OCI-LY1 (cell line): ENCODE measurements around the gene TNFRSF12A.

Source experiments
- H2AFZ ChIP-seq: fragments of 200-600 bp; sonication (generic), shearing (Covaris generic); 2 replicates; pipeline ENCODE4 v1.6.0; 2014; ENCODE audit warnings: antibody characterized with exemption, mild to moderate bottlenecking, low read length
- H3F3A ChIP-seq: fragments of 200-600 bp; sonication (generic), shearing (Covaris generic); 2 replicates; pipeline ENCODE4 v1.6.0; 2014; ENCODE audit warnings: mild to moderate bottlenecking, antibody characterized with exemption, low read length, moderate library complexity; ENCODE audit not compliant: insufficient read depth
- H3K27ac ChIP-seq: fragments of 200-600 bp; sonication (generic); 2 replicates; pipeline ENCODE4 v1.5.1; 2014; ENCODE audit warnings: low read length, mixed run types, mild to moderate bottlenecking, low read depth; ENCODE audit not compliant: poor library complexity, severe bottlenecking
- H3K27me3 ChIP-seq: fragments of 200-600 bp; sonication (generic); 2 replicates; pipeline ENCODE4 v1.6.0; 2014; ENCODE audit warnings: antibody characterized with exemption, mild to moderate bottlenecking, low read length, moderate library complexity; ENCODE audit not compliant: insufficient read depth
- H3K36me3 ChIP-seq: fragments of 200-600 bp; sonication (generic); 2 replicates; pipeline ENCODE4 v1.6.1; 2014; ENCODE audit warnings: mild to moderate bottlenecking, antibody characterized with exemption, low read length, moderate library complexity, mixed read lengths; ENCODE audit not compliant: insufficient read depth
- H3K4me1 ChIP-seq: fragments of 200-600 bp; sonication (generic); 2 replicates; pipeline ENCODE4 v1.5.1; 2014; ENCODE audit warnings: mild to moderate bottlenecking, low read length, moderate library complexity; ENCODE audit not compliant: insufficient read depth, severe bottlenecking
- H3K4me2 ChIP-seq: fragments of 200-600 bp; sonication (generic), shearing (Covaris generic); 2 replicates; pipeline ENCODE4 v1.6.1; 2014; ENCODE audit warnings: low read length
- H3K4me3 ChIP-seq: fragments of 200-600 bp; sonication (generic); 2 replicates; pipeline ENCODE4 v1.5.1; 2014; ENCODE audit warnings: low read length, low read depth, mild to moderate bottlenecking, mixed read lengths; ENCODE audit not compliant: poor library complexity, severe bottlenecking
- H3K79me2 ChIP-seq: fragments of 200-600 bp; shearing (Covaris generic); 2 replicates; pipeline ENCODE4 v1.6.1; 2016; ENCODE audit warnings: mixed run types, low read length, mixed read lengths; ENCODE audit not compliant: insufficient read depth
- H3K9ac ChIP-seq: fragments of 200-600 bp; sonication (generic), shearing (Covaris generic); 2 replicates; pipeline ENCODE4 v1.6.1; 2014; ENCODE audit warnings: mild to moderate bottlenecking, low read length, mixed read lengths
- H3K9me2 ChIP-seq: fragments of 200-600 bp; sonication (generic), shearing (Covaris generic); 2 replicates; pipeline ENCODE4 v1.6.1; 2014; ENCODE audit warnings: low read depth, mild to moderate bottlenecking, low read length, mixed read lengths
- H3K9me3 ChIP-seq: fragments of 200-600 bp; shearing (Covaris generic); 2 replicates; pipeline ENCODE4 v1.6.1; 2014; ENCODE audit warnings: low read length, mixed read lengths
- H4K20me1 ChIP-seq: fragments of 200-600 bp; sonication (generic), shearing (Covaris generic); 2 replicates; pipeline ENCODE4 v1.6.0; 2016; ENCODE audit warnings: mild to moderate bottlenecking, low read length; ENCODE audit not compliant: insufficient read depth
- CTCF ChIP-seq: fragments of 200-600 bp; sonication (generic), shearing (Covaris generic); IDR thresholded peaks from 2 replicates; pipeline ENCODE4 v1.5.1; 2017; ENCODE audit warnings: mild to moderate bottlenecking, antibody characterized with exemption, low read length, moderate library complexity, mixed read lengths
- EZH2 ChIP-seq: fragments of 200-600 bp; sonication (generic), shearing (Covaris generic); IDR thresholded peaks from 2 replicates; pipeline ENCODE4 v1.8.0; 2017; ENCODE audit warnings: borderline replicate concordance, mixed run types, mild to moderate bottlenecking, antibody characterized with exemption, low read length, moderate library complexity, mixed read lengths

TNFRSF12A gene

GRCh38 chr16:3057181-3058138 lies 37.3 kb downstream of the TNFRSF12A start:
- Histone ChIP-seq H3K4me2 (no peak overlapping the region), H3K4me1 (peaks cover 20% of the 10 kb centered on the region), H3K9me3 (no peaks in the 10 kb centered on the region), H3K9me2 (no peaks in the 10 kb centered on the region), H2AFZ (no peak overlapping the region), H3K36me3 (no peaks in the 10 kb centered on the region), H3K27me3 (no peaks in the 10 kb centered on the region; the same call in 1 of the 2 replicates), H4K20me1 (no peaks in the 10 kb centered on the region), H3K4me3 (no peak overlapping the region), H3K79me2 (no peaks in the 10 kb centered on the region), H3K27ac (no peak overlapping the region), H3F3A (no peaks in the 10 kb centered on the region), H3K9ac (no peak overlapping the region)
- TF ChIP-seq EZH2 (no peak), CTCF (no peak)

GRCh38 chr16:3058139-3059030 lies 38.2 kb downstream of the TNFRSF12A start:
- Histone ChIP-seq H3K9me2 (no peaks in the 10 kb centered on the region), H3K9ac (peak overlapping the region; percentile 89), H2AFZ (peak overlapping the region; percentile 59; the same call in 1 of the 2 replicates), H3K27me3 (no peaks in the 10 kb centered on the region; the same call in 1 of the 2 replicates), H3K4me2 (peak overlapping the region; percentile 90), H3K9me3 (no peaks in the 10 kb centered on the region), H3F3A (no peaks in the 10 kb centered on the region), H3K36me3 (no peaks in the 10 kb centered on the region), H4K20me1 (no peaks in the 10 kb centered on the region), H3K79me2 (no peaks in the 10 kb centered on the region), H3K4me3 (peak overlapping the region; percentile 90), H3K27ac (no peak overlapping the region), H3K4me1 (peaks cover 20% of the 10 kb centered on the region)
- TF ChIP-seq EZH2 (no peak), CTCF (no peak; the same call in 1 of the 2 replicates)

- peaks cover 20% of the 10 kb centered on the region for H3K4me1 ChIP-seq
- H3K9me3 ChIP-seq: no peaks in the 10 kb centered on the region
- TF ChIP-seq EZH2 (no peak), CTCF (peak; percentile 68)
- H3K4me3 ChIP-seq: peak overlapping the region; percentile 90
- H3K4me2 ChIP-seq: peak overlapping the region; percentile 90
- H3K27me3 ChIP-seq: no peaks in the 10 kb centered on the region; the same call in 1 of the 2 replicates
- H3K9ac ChIP-seq: peak overlapping the region; percentile 89
- no peak overlapping the region for H3K27ac ChIP-seq
- H3K79me2 ChIP-seq: no peaks in the 10 kb centered on the region
- no peaks in the 10 kb centered on the region for H3F3A ChIP-seq
- H3K9me2 ChIP-seq: no peaks in the 10 kb centered on the region
- H3K36me3 ChIP-seq: no peaks in the 10 kb centered on the region
- no peaks in the 10 kb centered on the region for H4K20me1 ChIP-seq
- H2AFZ ChIP-seq: peak overlapping the region; percentile 59; the same call in 1 of the 2 replicates
Measured at GRCh38 chr16:3059041-3059722, 39.0 kb downstream of the TNFRSF12A start.
